ENCODE measurements around the gene GABRB1. TPM values are rescaled to one million over a fixed set of nuclear protein-coding genes. Genes with fewer than 3 reads are reported as not detected.

The GABRB1 gene
- total RNA-seq, 1 donor from 2014 or later: not detected

DNA sequence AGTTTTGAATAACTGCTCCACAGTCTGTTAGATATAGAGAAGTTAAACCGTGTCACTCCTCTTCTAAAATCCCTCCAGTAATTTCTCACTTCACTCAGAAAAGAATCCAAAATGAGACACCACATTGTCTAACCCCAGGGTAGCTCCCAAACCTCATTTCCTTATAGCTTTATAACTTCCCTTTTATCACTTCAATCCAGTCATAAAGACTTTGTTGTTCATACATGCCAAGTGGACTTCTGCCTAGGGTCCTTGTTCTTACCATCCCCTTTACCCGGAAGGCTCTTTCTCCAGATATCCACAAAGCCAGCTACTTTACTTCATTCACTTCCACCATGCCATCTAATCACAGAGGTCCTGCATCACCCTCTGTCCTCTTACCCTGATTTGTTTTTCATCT lies 156.2 kb downstream of the GABRB1 start:
- DNase-seq (ENCODE audit: low spot score) (no peak), ATAC-seq (no peak)
- intact Hi-C loops (cut with DNase I): no loop called here

- no peak for ATAC-seq
- intact Hi-C loops (cut with DNase I): no loop called here
- DNase-seq (ENCODE audit: low spot score): no peak
Observed at GRCh38 chr4:47193179-47193578, 161.8 kb downstream of the GABRB1 start.

DNA sequence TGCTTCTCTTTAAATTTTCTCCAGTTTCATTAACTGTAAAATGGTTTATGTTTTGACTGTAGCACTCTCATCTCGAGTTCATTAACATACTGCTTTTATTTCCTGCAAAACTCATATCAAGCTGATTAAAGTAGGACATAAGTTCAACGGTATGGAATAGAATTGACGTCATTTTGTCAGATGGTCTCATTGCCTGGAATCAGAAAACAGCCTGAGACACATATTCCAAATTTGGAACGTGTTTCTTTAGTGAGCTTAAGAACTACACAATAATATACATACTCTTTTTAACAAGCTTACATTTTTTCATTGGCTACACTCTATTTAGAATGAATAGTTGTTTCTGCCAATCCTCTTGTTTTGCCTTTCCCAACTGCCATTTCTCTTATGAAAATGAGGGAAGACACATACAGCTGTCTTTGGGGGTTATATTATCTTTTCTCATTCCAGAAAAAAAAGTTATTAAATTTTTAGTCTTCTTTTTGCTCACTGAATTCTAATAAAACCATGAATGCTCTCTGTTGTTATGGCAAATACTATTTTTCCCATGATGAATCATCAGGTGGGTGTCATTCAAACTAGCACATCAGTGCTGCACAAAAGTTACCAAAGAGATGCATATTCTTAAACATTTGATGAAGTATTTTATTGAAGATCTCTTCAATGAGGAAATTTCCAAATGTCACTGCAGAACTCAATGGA lies 162.8 kb downstream of the GABRB1 start:
- DNase-seq (ENCODE audit: low spot score): no peak
- intact Hi-C loops (cut with DNase I): no loop called here
- ATAC-seq: no peak

GRCh38 chr4:47195706-47196105 lies 164.3 kb downstream of the GABRB1 start:
- ATAC-seq: no peak
- intact Hi-C loops (cut with DNase I): no loop called here

DNA sequence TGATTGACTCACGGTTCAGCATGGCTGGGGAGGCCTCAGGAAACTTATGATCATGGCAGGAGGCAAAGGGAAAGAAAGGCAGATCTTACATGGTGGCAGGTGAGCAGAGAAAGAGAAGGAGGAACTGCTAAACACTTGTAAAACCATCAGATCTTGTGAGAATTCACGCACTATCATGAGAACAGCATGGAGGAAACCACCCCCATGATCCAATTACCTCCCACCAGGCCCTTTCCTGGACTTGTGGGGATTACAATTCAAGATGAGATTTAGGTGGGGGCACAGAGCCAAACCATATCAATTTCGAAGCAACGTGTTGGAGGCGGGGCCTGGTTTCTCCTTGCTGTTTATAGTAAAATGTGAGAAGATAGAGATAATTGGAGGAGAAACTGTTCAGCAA lies 167.4 kb downstream of the GABRB1 start:
- intact Hi-C loops (cut with DNase I): no loop called here

More at GRCh38 chr4:47195706-47196105, 164.3 kb downstream of the GABRB1 start:
- DNase-seq (ENCODE audit: low spot score): no peak

DNA sequence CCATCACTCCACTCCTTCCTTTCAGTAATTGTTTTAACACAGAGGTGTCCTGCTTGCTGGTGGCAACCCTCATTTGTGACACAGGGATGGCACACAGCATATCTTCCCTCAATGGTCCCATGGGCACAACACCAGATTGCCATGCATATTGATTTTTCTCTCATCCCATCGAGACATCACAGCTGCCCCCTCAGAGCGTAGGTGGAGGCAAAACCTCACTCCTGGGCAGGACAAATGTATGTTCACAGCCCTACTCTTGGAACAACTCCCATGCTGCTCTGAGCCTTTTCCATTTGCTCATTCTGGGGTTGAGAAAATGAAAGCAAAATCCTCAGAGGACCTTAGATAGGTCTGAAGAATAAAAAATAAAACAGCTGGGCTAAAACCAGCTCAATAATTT lies 172.2 kb downstream of the GABRB1 start:
- ATAC-seq (no peak), DNase-seq (ENCODE audit: low spot score) (no peak)

More for the DNA sequence above, 167.4 kb downstream of the GABRB1 start:
- DNase-seq (ENCODE audit: low spot score) (no peak), ATAC-seq (no peak)

GRCh38 chr4:47207555-47207954 lies 176.2 kb downstream of the GABRB1 start:
- no peak for DNase-seq (ENCODE audit: low spot score)
- intact Hi-C loops (cut with DNase I): no loop called here
- no peak for ATAC-seq

More for the DNA sequence above, 172.2 kb downstream of the GABRB1 start:
- intact Hi-C loops (cut with DNase I): no loop called here

GRCh38 chr4:47209833-47210232 lies 178.5 kb downstream of the GABRB1 start:
- ATAC-seq: no peak
- intact Hi-C loops (cut with DNase I): no loop called here
- DNase-seq (ENCODE audit: low spot score): no peak

DNA sequence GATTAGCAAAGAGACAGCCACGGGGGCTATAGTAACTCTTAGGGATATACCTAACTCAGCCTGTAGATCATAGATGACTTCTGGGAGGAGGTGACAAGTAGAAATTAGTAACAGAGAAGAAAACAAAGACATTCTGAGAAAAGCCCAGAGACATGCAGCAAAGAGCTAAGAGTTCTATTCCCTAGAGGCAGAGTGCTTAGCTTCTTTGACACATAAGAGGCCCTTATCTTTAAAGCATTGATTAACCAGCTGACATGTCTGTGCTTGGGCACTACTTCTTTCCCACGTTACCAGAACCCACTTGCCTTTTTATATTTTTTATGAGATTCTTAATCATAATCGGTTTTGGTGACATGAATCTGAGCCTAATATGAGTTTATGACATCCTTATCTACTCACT lies 179.5 kb downstream of the GABRB1 start:
- intact Hi-C loops (cut with DNase I): no loop called here
- no peak for DNase-seq (ENCODE audit: low spot score)
- no peak for ATAC-seq

- intact Hi-C loops (cut with DNase I): no loop called here
- ATAC-seq: no peak
- DNase-seq (ENCODE audit: low spot score): no peak
Observed at GRCh38 chr4:47213106-47213505, 181.7 kb downstream of the GABRB1 start.

GRCh38 chr4:47213539-47213938 lies 182.2 kb downstream of the GABRB1 start:
- no peak for DNase-seq (ENCODE audit: low spot score)
- no peak for ATAC-seq

GRCh38 chr4:47213971-47214370 lies 182.6 kb downstream of the GABRB1 start:
- no peak for ATAC-seq
- intact Hi-C loops (cut with DNase I): no loop called here
- DNase-seq (ENCODE audit: low spot score): no peak

More at GRCh38 chr4:47213539-47213938, 182.2 kb downstream of the GABRB1 start:
- intact Hi-C loops (cut with DNase I): no loop called here

DNA sequence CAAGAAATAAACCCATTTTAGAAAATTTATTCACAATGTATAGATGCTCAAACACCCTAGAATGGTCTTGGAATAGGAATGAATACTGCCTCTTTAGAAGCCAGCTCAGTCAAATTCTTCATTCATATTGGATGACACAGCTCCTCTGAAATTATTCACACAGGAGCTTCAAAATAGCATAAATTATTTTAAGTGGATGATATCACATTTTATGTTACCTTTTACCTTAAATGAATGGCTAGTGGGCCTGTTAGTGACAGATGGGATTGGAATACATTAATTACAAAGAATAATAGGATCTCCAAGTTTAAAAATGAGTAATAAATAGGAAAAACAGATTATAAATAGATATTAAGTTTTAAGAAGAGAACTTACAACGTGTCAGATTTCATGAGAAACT lies 184.4 kb downstream of the GABRB1 start:
- no peak for ATAC-seq
- no peak for DNase-seq (ENCODE audit: low spot score)
- intact Hi-C loops (cut with DNase I): no loop called here

- ATAC-seq: no peak
- intact Hi-C loops (cut with DNase I): no loop called here
- no peak for DNase-seq (ENCODE audit: low spot score)
Observed at GRCh38 chr4:47217291-47217690, 185.9 kb downstream of the GABRB1 start.

- ATAC-seq: no peak
- intact Hi-C loops (cut with DNase I): no loop called here
- no peak for DNase-seq (ENCODE audit: low spot score)
Observed at GRCh38 chr4:47217884-47218283, 186.5 kb downstream of the GABRB1 start.

DNA sequence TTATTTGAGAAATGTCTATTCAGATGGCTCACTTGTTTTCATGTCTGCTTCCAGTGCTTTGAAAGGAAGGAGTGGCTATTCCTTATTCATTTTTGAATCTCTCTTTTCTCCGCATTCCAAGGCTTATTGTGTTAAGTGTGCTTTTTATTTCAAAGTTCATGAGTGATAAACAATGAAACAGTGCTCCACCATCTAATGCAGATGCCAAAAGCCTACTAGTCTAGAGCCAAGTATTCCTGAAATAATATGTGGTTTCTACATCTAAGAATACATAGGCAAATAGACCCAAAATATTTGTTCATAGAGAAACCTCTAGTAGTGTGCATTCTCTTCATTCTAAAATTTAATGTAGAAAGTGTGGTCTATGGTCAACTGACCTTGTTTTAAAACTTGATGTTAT lies 187.3 kb downstream of the GABRB1 start:
- intact Hi-C loops (cut with DNase I): no loop called here
- DNase-seq (ENCODE audit: low spot score): no peak
- no peak for ATAC-seq

GRCh38 chr4:47219586-47219985 lies 188.2 kb downstream of the GABRB1 start:
- ATAC-seq: no peak
- no peak for DNase-seq (ENCODE audit: low spot score)
- intact Hi-C loops (cut with DNase I): no loop called here

DNA sequence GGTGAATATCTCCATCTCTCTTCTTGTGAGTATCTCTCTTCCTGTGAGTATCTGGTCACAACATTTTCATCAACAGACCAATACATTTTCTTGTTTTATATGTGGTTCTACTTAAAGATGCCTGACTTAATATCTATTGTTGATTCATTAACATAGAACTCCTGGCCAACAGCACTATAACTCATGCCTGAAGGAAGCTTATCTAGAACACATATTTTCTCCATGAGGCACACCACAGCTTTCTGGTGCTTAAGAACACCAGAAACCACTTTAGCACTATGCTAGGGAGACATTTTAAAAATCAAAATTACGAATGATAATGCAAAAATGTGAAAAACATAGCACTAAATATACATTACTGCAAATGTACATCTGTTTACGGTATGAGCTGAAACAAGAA lies 190.4 kb downstream of the GABRB1 start:
- DNase-seq (ENCODE audit: low spot score): no peak
- no peak for ATAC-seq
- intact Hi-C loops (cut with DNase I): no loop called here

GRCh38 chr4:47222276-47222675 lies 190.9 kb downstream of the GABRB1 start:
- ATAC-seq: no peak
- intact Hi-C loops (cut with DNase I): no loop called here
- DNase-seq (ENCODE audit: low spot score): no peak

GRCh38 chr4:47224361-47224760 lies 193.0 kb downstream of the GABRB1 start:
- no peak for DNase-seq (ENCODE audit: low spot score)
- intact Hi-C loops (cut with DNase I): no loop called here
- no peak for ATAC-seq

DNA sequence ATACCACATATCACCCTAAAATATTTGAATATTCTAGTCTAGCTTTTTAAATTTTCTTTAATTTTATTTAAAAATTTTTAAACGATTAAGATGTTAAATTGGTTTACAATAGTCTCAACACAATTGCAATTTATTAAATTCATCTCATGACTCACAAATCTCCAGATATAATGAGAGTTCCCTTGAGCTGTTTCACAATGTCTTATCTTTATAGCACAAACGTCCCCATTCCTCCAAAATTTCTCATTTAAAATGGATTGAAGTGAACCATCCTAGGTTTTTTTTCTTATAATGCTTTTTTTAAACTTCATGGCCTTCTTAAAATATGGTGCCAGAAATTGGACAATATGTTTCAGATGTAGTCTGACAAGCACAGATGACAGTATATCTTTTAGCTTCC lies 204.4 kb downstream of the GABRB1 start:
- no peak for ATAC-seq
- intact Hi-C loops (cut with DNase I): no loop called here

More for the DNA sequence above, 204.4 kb downstream of the GABRB1 start:
- DNase-seq (ENCODE audit: low spot score): no peak
